IPS-15b (cell line): ENCODE data around the gene JMJD4.

Experiments used
- H3K27me3 ChIP-seq: one replicate; pipeline ENCODE4 v1.6.1; 2013; ENCODE audit warnings: low read length; ENCODE audit not compliant: control insufficient read depth, insufficient read depth
- H3K36me3 ChIP-seq: one replicate; pipeline ENCODE4 v1.6.1; 2013; ENCODE audit warnings: low read length; ENCODE audit not compliant: control insufficient read depth, insufficient read depth
- H3K4me1 ChIP-seq: one replicate; pipeline ENCODE4 v1.6.1; 2013; ENCODE audit warnings: mild to moderate bottlenecking, low read length; ENCODE audit not compliant: control insufficient read depth, insufficient read depth
- H3K4me3 ChIP-seq: one replicate; pipeline ENCODE4 v1.5.1; 2013; ENCODE audit warnings: low read depth, low read length
- H3K9ac ChIP-seq: one replicate; pipeline ENCODE4 v1.6.1; 2013; ENCODE audit warnings: low read depth, mild to moderate bottlenecking, low read length
- H3K9me3 ChIP-seq: one replicate; pipeline ENCODE4 v1.6.1; 2013; ENCODE audit warnings: mild to moderate bottlenecking, low read length; ENCODE audit not compliant: control insufficient read depth, insufficient read depth

JMJD4 gene, protein sequence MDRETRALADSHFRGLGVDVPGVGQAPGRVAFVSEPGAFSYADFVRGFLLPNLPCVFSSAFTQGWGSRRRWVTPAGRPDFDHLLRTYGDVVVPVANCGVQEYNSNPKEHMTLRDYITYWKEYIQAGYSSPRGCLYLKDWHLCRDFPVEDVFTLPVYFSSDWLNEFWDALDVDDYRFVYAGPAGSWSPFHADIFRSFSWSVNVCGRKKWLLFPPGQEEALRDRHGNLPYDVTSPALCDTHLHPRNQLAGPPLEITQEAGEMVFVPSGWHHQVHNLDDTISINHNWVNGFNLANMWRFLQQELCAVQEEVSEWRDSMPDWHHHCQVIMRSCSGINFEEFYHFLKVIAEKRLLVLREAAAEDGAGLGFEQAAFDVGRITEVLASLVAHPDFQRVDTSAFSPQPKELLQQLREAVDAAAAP

DNA sequence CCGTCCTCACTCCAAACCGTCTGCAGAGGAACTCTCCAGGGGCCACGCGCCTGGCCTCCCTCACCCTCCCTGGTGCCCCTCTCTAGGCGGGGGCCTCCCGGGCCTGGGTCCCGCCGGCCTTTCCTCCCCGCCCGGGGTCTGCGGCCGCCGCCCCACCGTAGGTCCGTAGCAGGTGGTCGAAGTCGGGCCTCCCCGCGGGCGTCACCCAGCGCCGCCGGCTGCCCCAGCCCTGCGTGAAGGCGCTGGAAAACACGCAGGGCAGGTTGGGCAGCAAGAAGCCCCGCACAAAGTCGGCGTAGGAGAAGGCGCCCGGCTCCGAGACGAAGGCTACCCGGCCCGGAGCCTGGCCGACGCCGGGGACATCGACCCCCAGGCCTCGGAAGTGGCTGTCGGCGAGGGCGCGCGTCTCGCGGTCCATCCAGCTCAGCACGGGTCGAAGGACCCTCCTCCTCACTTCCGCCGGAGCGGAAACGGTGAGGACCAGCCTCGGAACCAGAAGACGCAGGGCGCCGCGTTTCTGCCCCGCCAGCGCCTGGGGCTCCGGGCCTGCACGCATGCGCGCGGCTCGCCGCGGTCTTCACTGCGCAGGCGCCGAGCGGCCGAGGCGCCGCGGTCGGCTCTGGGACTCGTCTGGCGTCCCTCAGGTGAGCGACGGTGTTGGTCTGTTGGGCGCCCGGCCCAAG, at the start of gene JMJD4, which contains the start of gene SNAP47:
Gene JMJD4, minus strand, starts transcription at position 447 of the 683 bp plus-strand sequence. Its CDS starts 29 bp downstream, at position 418.
Gene SNAP47, plus strand, starts transcription at position 580 of the 683 bp plus-strand sequence. CDS start 12,302 bp downstream, outside the sequence.
- Histone ChIP-seq H3K27me3 (no peaks in the 10 kb centered on the region), H3K9ac (peak within 1 kb of the TSS; percentile 12), H3K36me3 (peaks cover 3% of the 10 kb centered on the region), H3K9me3 (no peaks in the 10 kb centered on the region), H3K4me3 (peak within 1 kb of the TSS; percentile 75), H3K4me1 (no peaks in the 10 kb centered on the region)

DNA sequence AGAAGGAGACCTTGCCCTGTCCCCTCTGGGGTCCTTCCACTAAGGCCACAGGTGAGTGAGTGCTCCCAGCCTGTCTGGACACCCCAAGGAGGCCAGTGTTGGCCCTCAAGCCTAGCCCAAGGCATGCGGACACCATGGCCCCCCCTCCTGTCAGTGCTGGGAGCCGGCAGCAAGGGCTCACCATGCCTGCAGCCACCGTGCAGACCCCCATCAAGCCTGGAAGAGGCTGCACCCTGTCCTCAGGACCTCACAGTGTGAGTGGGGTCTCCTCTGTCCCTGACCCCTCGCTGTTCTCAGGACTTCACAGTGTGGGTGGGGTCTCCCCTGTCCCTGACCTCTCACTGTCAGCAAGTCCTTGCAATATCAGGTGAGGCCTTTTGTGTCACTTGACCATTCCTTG, 47.1 kb upstream of the JMJD4 start:
- Histone ChIP-seq H3K9me3 (no peaks in the 10 kb centered on the region), H3K4me3 (no peak overlapping the region), H3K27me3 (peaks cover 6% of the 10 kb centered on the region), H3K36me3 (peaks cover 2% of the 10 kb centered on the region), H3K9ac (no peak overlapping the region), H3K4me1 (no peaks in the 10 kb centered on the region)

DNA sequence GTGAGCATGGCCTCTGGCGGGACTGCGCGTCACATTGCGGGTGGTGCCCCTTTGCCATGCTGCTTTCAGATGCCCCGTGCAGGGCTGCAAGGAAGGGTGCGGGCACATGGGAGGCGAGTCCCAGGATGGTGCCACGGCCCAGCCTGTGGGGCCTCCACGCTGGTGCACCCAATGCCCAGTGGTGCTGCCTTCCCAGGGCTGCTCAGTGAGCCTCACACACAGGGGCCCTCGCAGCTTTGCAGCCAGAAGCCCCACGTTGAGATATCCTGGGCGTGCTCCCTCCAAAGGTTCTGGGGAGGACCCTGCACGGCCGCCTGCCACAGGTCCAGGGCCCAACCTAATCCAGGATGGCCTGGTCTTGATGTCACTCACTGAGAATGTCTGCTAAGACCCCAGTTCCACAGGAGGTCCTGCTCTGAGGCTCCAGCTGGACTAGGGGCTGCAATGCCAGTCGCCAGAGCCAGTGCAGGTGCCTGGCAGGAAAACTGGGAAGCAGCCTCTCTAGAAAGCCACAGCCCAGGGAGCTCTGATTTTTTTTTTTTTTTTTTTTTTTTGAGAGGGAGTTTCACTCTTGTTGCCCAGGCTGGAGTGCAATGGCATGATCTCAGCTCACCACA, 46.3 kb upstream of the JMJD4 start:
- Histone ChIP-seq H3K4me1 (no peaks in the 10 kb centered on the region), H3K27me3 (no peaks in the 10 kb centered on the region), H3K9me3 (no peaks in the 10 kb centered on the region), H3K36me3 (peaks cover 2% of the 10 kb centered on the region), H3K4me3 (no peak overlapping the region), H3K9ac (no peak overlapping the region)

DNA sequence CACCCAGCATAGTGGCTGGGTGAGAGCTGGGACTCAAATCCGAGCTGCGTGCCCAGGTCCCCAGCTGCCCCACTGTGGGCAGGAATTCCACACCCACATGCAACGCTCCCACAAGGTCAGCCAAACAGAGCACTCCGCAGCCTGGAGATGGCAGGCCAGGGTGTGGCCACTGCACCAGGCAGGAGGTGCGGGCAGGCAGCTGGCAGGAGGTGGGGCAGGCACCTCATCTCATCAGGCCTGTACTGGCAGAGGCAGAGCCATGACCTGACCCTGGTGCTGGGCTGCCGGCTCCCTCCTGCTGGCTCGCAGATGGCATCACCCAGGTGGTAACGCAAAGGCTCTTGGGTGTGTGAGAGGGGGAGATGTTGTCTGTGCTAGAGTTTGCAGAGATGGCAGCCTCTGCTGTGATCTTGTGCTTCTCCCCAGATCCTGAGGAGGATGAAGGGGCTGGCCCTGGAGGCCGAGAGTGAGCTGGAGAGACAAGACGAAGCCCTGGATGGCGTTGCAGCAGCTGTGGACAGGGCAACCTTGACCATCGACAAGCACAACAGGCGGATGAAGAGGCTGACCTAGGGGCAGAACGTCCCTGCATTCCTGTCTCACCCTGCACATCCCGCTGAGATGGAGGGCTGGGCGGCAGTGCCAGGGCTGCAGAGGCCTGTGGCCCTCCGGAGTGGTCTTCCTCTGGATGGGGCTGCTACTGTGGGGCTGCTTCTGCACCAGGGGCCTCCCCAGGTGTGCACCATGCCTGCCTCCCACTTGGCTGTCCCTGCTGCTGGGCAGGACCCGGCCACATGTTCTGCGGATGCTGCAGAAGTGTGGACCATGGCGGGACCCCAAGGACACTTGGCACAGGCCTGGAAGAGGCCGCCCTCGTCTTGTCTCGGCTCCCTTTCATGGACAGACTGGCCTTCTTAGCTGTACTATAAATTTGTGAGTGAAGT, 45.3 kb upstream of the JMJD4 start:
- Histone ChIP-seq H3K9ac (no peak overlapping the region), H3K27me3 (no peaks in the 10 kb centered on the region), H3K9me3 (no peaks in the 10 kb centered on the region), H3K4me3 (no peak overlapping the region), H3K4me1 (no peaks in the 10 kb centered on the region), H3K36me3 (peaks cover 2% of the 10 kb centered on the region)

DNA sequence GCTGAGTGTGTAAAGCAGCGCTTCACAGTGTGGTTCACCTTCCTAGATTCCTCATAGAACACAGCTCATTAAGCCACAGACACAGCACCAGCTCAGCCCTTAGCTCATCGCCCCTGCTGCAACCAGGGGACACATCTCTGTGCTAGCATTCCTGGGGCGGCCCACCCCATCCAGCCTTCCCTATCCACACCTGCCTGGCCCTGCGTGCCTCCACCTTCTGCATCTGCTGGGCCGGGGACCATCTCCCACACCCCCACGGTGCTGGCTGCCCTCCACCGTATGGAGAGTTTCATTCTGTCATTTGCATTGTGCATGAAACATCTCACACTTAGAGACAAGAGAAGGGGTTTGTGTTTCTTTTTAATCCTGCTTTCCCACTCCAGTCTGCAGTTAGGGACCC, 44.6 kb upstream of the JMJD4 start:
- H3K27me3 ChIP-seq: no peaks in the 10 kb centered on the region
- H3K9me3 ChIP-seq: no peaks in the 10 kb centered on the region
- H3K4me3 ChIP-seq: no peak overlapping the region
- peaks cover 2% of the 10 kb centered on the region for H3K36me3 ChIP-seq
- no peaks in the 10 kb centered on the region for H3K4me1 ChIP-seq
- no peak overlapping the region for H3K9ac ChIP-seq

DNA sequence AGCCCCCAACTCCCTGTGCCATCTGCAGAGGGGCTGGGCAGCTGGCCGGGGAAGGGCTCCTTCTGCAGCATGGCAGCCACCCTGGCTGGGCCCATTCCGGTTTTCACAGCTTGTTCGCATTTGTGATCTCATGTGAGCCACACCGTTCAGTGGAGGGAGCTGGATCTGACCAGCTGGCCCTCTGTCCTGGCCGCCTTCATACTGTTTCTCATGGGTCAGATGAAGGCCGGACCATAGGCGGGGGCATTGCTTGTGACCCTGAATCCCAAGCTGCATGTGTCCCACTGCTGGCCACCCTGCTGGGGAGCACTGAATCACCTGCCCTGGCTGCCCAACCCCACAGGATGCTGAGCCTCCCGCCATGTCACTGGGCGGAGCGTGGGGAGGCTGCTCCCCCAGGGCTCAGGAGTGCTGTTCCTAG, 43.9 kb upstream of the JMJD4 start:
- Histone ChIP-seq H3K27me3 (no peaks in the 10 kb centered on the region), H3K4me1 (no peaks in the 10 kb centered on the region), H3K9me3 (no peaks in the 10 kb centered on the region), H3K4me3 (no peak overlapping the region), H3K36me3 (peaks cover 2% of the 10 kb centered on the region), H3K9ac (no peak overlapping the region)

DNA sequence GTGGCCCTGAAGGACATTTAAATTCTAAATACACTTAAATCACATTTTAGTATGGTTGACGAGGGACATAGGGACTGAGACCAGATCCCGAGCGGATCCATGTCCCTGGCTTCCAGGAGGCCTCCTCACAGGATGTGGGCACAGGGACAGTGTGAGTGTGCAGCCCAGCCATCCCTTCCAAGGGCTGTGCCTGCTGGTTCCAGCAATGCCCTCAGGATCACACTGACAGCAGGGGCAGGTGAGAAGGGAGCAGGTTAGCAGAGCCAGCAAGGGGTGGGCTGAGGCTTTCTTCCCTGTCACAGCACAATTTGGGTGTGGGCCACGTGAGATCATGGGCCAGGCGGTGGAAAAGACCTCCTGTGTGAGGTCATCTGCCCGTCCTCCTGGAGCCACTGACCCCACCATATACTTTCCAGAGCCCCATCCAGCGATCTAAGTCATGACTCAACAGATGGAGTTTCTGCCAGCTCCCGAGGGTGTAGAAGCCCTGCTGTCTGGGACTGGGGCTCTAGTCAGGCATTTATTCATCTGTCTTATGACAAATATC, 43.4 kb upstream of the JMJD4 start:
- no peak overlapping the region for H3K9ac ChIP-seq
- H3K4me1 ChIP-seq: no peaks in the 10 kb centered on the region
- no peaks in the 10 kb centered on the region for H3K27me3 ChIP-seq
- peaks cover 2% of the 10 kb centered on the region for H3K36me3 ChIP-seq
- no peaks in the 10 kb centered on the region for H3K9me3 ChIP-seq
- no peak overlapping the region for H3K4me3 ChIP-seq

DNA sequence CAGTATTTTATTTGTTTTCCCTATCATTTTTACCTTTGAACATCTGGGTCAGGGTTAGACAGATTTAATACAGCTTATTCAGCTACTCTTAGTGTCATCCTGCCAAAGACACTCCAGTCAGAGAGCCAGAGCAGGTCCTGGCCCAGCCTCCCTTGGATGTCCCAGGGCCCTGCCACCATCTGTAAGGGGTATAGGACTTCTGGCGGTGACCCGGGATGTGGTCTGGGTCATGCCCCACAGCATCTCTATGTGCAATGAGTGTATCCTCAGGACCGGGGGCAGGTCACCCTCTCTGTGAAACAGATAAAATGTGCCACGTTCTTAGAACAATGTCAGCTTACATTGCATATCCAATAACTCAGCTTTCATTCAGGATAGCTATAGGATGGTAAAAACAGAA, 42.5 kb upstream of the JMJD4 start:
- H3K36me3 ChIP-seq: peaks cover 2% of the 10 kb centered on the region

DNA sequence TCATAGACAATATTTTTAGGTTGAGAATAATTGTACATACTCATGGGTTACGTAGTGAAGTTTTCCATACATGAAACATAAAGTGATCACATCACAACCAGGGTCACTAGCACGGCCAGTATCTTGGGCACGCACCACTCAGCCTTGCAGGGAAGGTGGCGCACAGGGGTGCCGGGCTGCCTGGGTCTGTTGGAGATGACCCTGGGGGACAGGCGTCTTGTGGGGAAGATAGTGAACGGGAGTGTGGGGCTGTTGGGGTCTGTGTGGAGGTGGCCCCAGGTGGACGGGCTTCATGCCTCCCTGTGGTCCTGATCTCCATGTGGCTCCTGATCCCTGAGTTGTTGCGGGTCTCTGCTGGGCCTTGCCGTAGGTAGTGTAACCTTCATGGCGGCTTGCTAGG, 42.1 kb upstream of the JMJD4 start:
- Histone ChIP-seq H3K36me3 (peaks cover 2% of the 10 kb centered on the region), H3K4me3 (no peak overlapping the region), H3K9me3 (no peaks in the 10 kb centered on the region), H3K4me1 (no peaks in the 10 kb centered on the region), H3K9ac (no peak overlapping the region), H3K27me3 (no peaks in the 10 kb centered on the region)

More for the DNA sequence above, 42.5 kb upstream of the JMJD4 start:
- Histone ChIP-seq H3K4me3 (no peak overlapping the region), H3K9me3 (no peaks in the 10 kb centered on the region), H3K27me3 (no peaks in the 10 kb centered on the region), H3K9ac (no peak overlapping the region), H3K4me1 (no peaks in the 10 kb centered on the region)

DNA sequence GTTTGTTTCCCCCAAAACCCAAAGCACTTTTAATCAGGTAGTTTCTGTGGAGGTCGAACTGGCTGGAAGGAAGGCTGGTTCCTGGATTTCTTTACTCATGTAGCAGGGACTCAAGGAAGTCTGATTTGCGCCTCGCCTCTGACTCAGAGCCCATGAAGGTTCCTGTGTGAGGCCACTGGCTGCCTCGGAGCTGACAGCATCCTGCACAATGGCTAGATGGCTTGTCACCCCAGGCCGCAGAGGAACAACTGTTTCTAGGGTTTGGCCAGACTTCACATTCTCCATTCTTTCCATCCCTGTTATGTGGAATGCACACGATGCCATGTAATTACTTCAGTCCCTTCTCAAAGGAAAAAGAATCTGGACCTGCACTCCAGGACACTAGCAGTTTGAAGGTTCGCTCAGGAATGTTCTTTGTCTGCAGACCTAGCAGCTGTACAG, 41.2 kb upstream of the JMJD4 start:
- Histone ChIP-seq H3K27me3 (no peaks in the 10 kb centered on the region), H3K4me1 (no peaks in the 10 kb centered on the region), H3K9ac (no peak overlapping the region), H3K9me3 (no peaks in the 10 kb centered on the region), H3K36me3 (peaks cover 2% of the 10 kb centered on the region), H3K4me3 (no peak overlapping the region)

DNA sequence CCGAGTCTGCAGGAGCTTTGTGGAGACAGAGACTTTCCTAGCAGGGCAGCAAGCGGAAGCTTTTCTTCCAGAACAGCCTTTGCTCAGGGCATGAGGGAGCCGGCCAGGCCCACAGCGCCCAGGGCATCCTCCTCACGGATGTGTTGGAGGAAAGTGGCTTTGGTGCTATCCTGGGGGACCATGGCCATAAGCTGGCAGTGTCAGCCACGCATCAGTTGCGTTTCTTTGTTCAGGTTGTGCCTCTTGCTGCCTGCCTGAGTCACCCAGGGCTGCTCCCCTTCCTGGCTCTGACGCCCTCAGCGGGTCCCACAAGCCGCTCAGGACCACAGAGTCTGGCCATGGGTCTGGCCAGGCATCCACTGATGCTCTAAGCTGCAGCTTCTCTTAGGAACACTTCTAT, 40.7 kb upstream of the JMJD4 start:
- Histone ChIP-seq H3K4me3 (no peak overlapping the region), H3K36me3 (peaks cover 2% of the 10 kb centered on the region), H3K27me3 (no peaks in the 10 kb centered on the region), H3K9me3 (no peaks in the 10 kb centered on the region), H3K9ac (no peak overlapping the region), H3K4me1 (no peaks in the 10 kb centered on the region)
